Body of pancreas (tissue), 4 donors: ENCODE results near the gene TM9SF4. TPM values are rescaled to one million over a fixed set of nuclear protein-coding genes. Genes with fewer than 3 reads are reported as not detected.

Experiments used
- ATAC-seq: fragments of 150-250 bp; one replicate; pipeline ENCODE4 v1.9.1; 2016
- DNase-seq, 4 donors: peaks; one replicate each; pipeline ENCODE4 v3.0.0-alpha.2; 2019
- H3K27ac ChIP-seq, 4 donors: fragments of 200-600 bp; sonication (generic); 1 replicate in 3 of 4; 2 replicates in 1 of 4; pipeline versions ENCODE4 v1.5.1 to v1.6.1; 2016 to 2019; ENCODE audit warnings: mild to moderate bottlenecking in 1 of 4, mixed read lengths in 1 of 4, moderate library complexity in 1 of 4
- H3K27me3 ChIP-seq, 2 donors: fragments of 200-600 bp; sonication (generic); one replicate each; pipeline ENCODE4 v1.6.0; 2016; ENCODE audit warnings: mild to moderate bottlenecking in 1 of 2
- H3K36me3 ChIP-seq, 2 donors: fragments of 200-600 bp; sonication (generic); replicated peaks in 1 of 2; 2 replicates each; pipeline ENCODE4 v1.5.1; 2016; ENCODE audit warnings: low read depth in 2 of 2; ENCODE audit not compliant: insufficient read depth in 1 of 2
- H3K4me1 ChIP-seq: fragments of 200-600 bp; sonication (generic); one replicate; pipeline ENCODE4 v1.6.0; 2016
- H3K4me3 ChIP-seq, 2 donors: fragments of 200-600 bp; sonication (generic); 1 replicate in 1 of 2; 2 replicates in 1 of 2; pipeline ENCODE4 v1.5.1; 2016 to 2019
- H3K9me3 ChIP-seq, 3 donors: fragments of 200-600 bp; sonication (generic); 1 replicate in 2 of 3; 2 replicates in 1 of 3; pipeline ENCODE4 v1.5.1; 2016
- CTCF ChIP-seq, 7 experiments: fragments of 450-650 bp in 4 of 7; fragments of 200-600 bp in 3 of 7; sonication (generic) in 3 of 7; IDR thresholded peaks; one replicate each; pipeline ENCODE4 v1.5.1; 2016 to 2019; ENCODE audit warnings: antibody characterized with exemption in 7 of 7
- POLR2A ChIP-seq, 3 donors: fragments of 450-650 bp; IDR thresholded peaks; one replicate each; pipeline ENCODE4 v1.6.1; 2016; ENCODE audit warnings: antibody characterized with exemption in 3 of 3, mild to moderate bottlenecking in 2 of 3
- WGBS, 2 donors: methylation state at CpG; one replicate each; pipeline ENCODE4 v1.1.5; 2017; 5-methylcytosine and 5-hydroxymethylcytosine counted together
- intact Hi-C: fragments of 100-400 bp; cut with DNase I; formaldehyde crosslinking; loops from one replicate; pipeline ENCODE4 v1.15.1; 2023
- total RNA-seq, 2 donors: library from RNA; depleted of rRNA; stranded (reverse); fragments of >200 nt; gene quantifications; one replicate each; pipeline ENCODE4 v1.1.0, GENCODE V29; 2016

TM9SF4 gene
- total RNA-seq, 2 donors from 2014 or later, result 16.9 to 27.0 TPM

- Histone ChIP-seq H3K4me1 (no peaks in the 10 kb centered on the region), H3K27ac (no peak overlapping the region), H3K4me3 (no peak overlapping the region), H3K36me3 (peaks cover 0 to 60% of the 10 kb centered on the region in 2 donors), H3K27me3 (no peaks in the 10 kb centered on the region), H3K9me3 (no peaks in the 10 kb centered on the region)
- intact Hi-C loops, result no loop called here
- WGBS, 2 donors, result 92 to 93% methylated on average over 20 to 21 of the region's 21 CpGs
- DNase-seq, result no peak
- no peak for ATAC-seq
- TF ChIP-seq CTCF (IDR thresholded peaks at IDR 0.05) (no peak), POLR2A (IDR thresholded peaks at IDR 0.05) (no peak)
Observed at GRCh38 chr20:32141465-32141980, 32.0 kb downstream of the TM9SF4 start.

- no peak for DNase-seq
- ATAC-seq, result no peak
- WGBS, 2 donors, result 88 to 96% methylated on average over 5 of the region's 5 CpGs
- Histone ChIP-seq H3K27me3 (no peaks in the 10 kb centered on the region), H3K27ac (no peak overlapping the region), H3K9me3 (no peaks in the 10 kb centered on the region), H3K4me3 (no peak overlapping the region), H3K36me3 (peaks cover 0 to 61% of the 10 kb centered on the region in 2 donors), H3K4me1 (no peaks in the 10 kb centered on the region)
- TF ChIP-seq CTCF (IDR thresholded peaks at IDR 0.05), result no peak
- no peak for TF ChIP-seq POLR2A (IDR thresholded peaks at IDR 0.05)
- intact Hi-C loops, result no loop called here
Observed at GRCh38 chr20:32142088-32142487, 32.6 kb downstream of the TM9SF4 start.

GRCh38 chr20:32142991-32143390, 33.5 kb downstream of the TM9SF4 start:
- no peak overlapping the region for H3K4me3 ChIP-seq
- no peaks in the 10 kb centered on the region for H3K27me3 ChIP-seq
- WGBS, 2 donors, result 96 to 98% methylated on average over 14 to 15 of the region's 15 CpGs
- intact Hi-C loops, result no loop called here
- no peaks in the 10 kb centered on the region for H3K4me1 ChIP-seq
- H3K36me3 ChIP-seq, result peaks cover 0 to 59% of the 10 kb centered on the region in 2 donors
- ATAC-seq (no peak), DNase-seq (no peak)
- H3K9me3 ChIP-seq, result no peaks in the 10 kb centered on the region
- H3K27ac ChIP-seq, result no peak overlapping the region
- no peak for TF ChIP-seq CTCF (IDR thresholded peaks at IDR 0.05)
- TF ChIP-seq POLR2A (IDR thresholded peaks at IDR 0.05), result no peak

GRCh38 chr20:32144898-32145662, 35.6 kb downstream of the TM9SF4 start:
- ATAC-seq (no peak), DNase-seq (no peak)
- H3K4me1 ChIP-seq, result no peaks in the 10 kb centered on the region
- intact Hi-C loops, result no loop called here
- H3K27me3 ChIP-seq, result no peaks in the 10 kb centered on the region
- TF ChIP-seq CTCF (IDR thresholded peaks at IDR 0.05) (no peak), POLR2A (IDR thresholded peaks at IDR 0.05) (no peak)
- peaks cover 0 to 62% of the 10 kb centered on the region in 2 donors for H3K36me3 ChIP-seq
- no peak overlapping the region for H3K4me3 ChIP-seq
- 94 to 95% methylated on average over 6 to 8 of the region's 8 CpGs for WGBS, 2 donors
- H3K9me3 ChIP-seq, result no peaks in the 10 kb centered on the region
- H3K27ac ChIP-seq, result no peak overlapping the region
